Measurements from ENCODE around the gene SLC10A1. TPM values are rescaled to one million over a fixed set of nuclear protein-coding genes. Genes with fewer than 3 reads are reported as not detected.

Gene SLC10A1
- total RNA-seq, 3 donors from 2014 or later = not detected

GRCh38 chr14:69822456-69822855, 25.4 kb upstream of the SLC10A1 start:
- DNase-seq (no peak), ATAC-seq (no peak)
- Histone ChIP-seq H3K36me3 (ENCODE audit: low read depth) (no peaks in the 10 kb centered on the region), H3K4me3 (no peak overlapping the region), H3K9me3 (no peaks in the 10 kb centered on the region), H3K4me1 (ENCODE audit: low read depth) (no peaks in the 10 kb centered on the region)
- intact Hi-C loops (cut with DNase I, micrococcal nuclease) = no loop called here
- TF ChIP-seq CTCF (IDR thresholded peaks at IDR 0.05) = no peak

GRCh38 chr14:69820991-69821390, 23.9 kb upstream of the SLC10A1 start:
- ATAC-seq (no peak), DNase-seq (no peak)
- H3K9me3 ChIP-seq = no peaks in the 10 kb centered on the region
- intact Hi-C loops (cut with DNase I, micrococcal nuclease) = no loop called here
- no peaks in the 10 kb centered on the region for H3K4me1 ChIP-seq (ENCODE audit: low read depth)
- no peaks in the 10 kb centered on the region for H3K36me3 ChIP-seq (ENCODE audit: low read depth)
- TF ChIP-seq CTCF (IDR thresholded peaks at IDR 0.05) = no peak
- no peak overlapping the region for H3K4me3 ChIP-seq

GRCh38 chr14:69819607-69820006, 22.6 kb upstream of the SLC10A1 start:
- H3K9me3 ChIP-seq = no peaks in the 10 kb centered on the region
- no peaks in the 10 kb centered on the region for H3K36me3 ChIP-seq (ENCODE audit: low read depth)
- intact Hi-C loops (cut with DNase I, micrococcal nuclease) = loop anchor here (5.0 to 10.0 kb wide), 2 partner anchors 205 to 208 kb away; no protein-coding TSS in a partner anchor
- no peak for TF ChIP-seq CTCF (IDR thresholded peaks at IDR 0.05)
- H3K4me3 ChIP-seq = no peak overlapping the region
- no peak for ATAC-seq
- H3K4me1 ChIP-seq (ENCODE audit: low read depth) = no peaks in the 10 kb centered on the region
- DNase-seq = no peak

- no peaks in the 10 kb centered on the region for H3K9me3 ChIP-seq
- TF ChIP-seq CTCF (IDR thresholded peaks at IDR 0.05) = peak; percentile 48
These were observed 21.7 kb upstream of the SLC10A1 start for GRCh38 chr14:69818758-69819191.

GRCh38 chr14:69816216-69816615, 19.2 kb upstream of the SLC10A1 start:
- intact Hi-C loops (cut with DNase I, micrococcal nuclease) = loop anchor here (5.0 to 10.0 kb wide), 2 partner anchors 209 to 211 kb away; no protein-coding TSS in a partner anchor

More at GRCh38 chr14:69818758-69819191, 21.7 kb upstream of the SLC10A1 start:
- Histone ChIP-seq H3K36me3 (ENCODE audit: low read depth) (no peaks in the 10 kb centered on the region), H3K4me1 (ENCODE audit: low read depth) (peaks cover 3% of the 10 kb centered on the region), H3K4me3 (no peak overlapping the region)
- intact Hi-C loops (cut with DNase I, micrococcal nuclease) = loop anchor here (5.0 to 10.0 kb wide), 2 partner anchors 206 to 209 kb away; no protein-coding TSS in a partner anchor
- DNase-seq (peak in 2 of 3 donors; percentile 39 to 79), ATAC-seq (peak; percentile 82)

More at GRCh38 chr14:69816216-69816615, 19.2 kb upstream of the SLC10A1 start:
- H3K4me1 ChIP-seq (ENCODE audit: low read depth) = peaks cover 3% of the 10 kb centered on the region
- no peak for TF ChIP-seq CTCF (IDR thresholded peaks at IDR 0.05)
- H3K36me3 ChIP-seq (ENCODE audit: low read depth) = no peaks in the 10 kb centered on the region
- H3K9me3 ChIP-seq = no peaks in the 10 kb centered on the region
- no peak for DNase-seq
- H3K4me3 ChIP-seq = no peak overlapping the region
- ATAC-seq = no peak
